ENCODE results near the gene KCNQ5.

KCNQ5 gene

DNA sequence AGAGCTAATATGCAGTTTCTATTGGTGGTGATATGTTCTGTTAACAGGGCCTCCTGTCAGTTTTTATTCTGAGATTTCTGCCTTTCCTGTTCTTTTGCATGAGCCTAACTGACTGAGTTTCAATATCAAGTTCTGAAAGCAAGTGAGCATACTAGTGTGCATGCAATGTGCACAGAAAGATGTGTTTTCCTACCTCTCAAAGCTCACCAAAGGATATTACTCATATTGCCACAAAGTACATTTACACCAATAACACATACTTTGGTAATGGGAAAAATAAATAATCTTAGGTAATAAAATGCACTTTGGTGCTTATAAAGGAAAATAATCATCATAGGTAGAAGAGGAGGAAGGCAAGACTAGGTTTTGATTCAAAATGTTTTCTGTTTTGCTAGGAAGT lies 408.4 kb downstream of the KCNQ5 start:
- Histone ChIP-seq H3K9me3 (ENCODE audit: control insufficient read depth, low read depth, low read length) (no peaks in the 10 kb centered on the region), H3K27ac (ENCODE audit: low read length) (no peak overlapping the region), H3K4me1 (ENCODE audit: control insufficient read depth, low read depth, low read length) (peaks cover 18% of the 10 kb centered on the region), H3K36me3 (ENCODE audit: control insufficient read depth, low read depth, low read length) (no peaks in the 10 kb centered on the region), H3K9ac (ENCODE audit: low read length) (no peak overlapping the region), H3K4me3 (ENCODE audit: low read length) (no peak overlapping the region), H3K27me3 (ENCODE audit: control insufficient read depth, insufficient read depth, low read length) (no peaks in the 10 kb centered on the region)

GRCh38 chr6:73030791-73031782 lies 409.2 kb downstream of the KCNQ5 start:
- no peaks in the 10 kb centered on the region for H3K36me3 ChIP-seq (ENCODE audit: control insufficient read depth, low read depth, low read length)
- peaks cover 18% of the 10 kb centered on the region for H3K4me1 ChIP-seq (ENCODE audit: control insufficient read depth, low read depth, low read length)
- no peak overlapping the region for H3K9ac ChIP-seq (ENCODE audit: low read length)
- H3K9me3 ChIP-seq (ENCODE audit: control insufficient read depth, low read depth, low read length), result no peaks in the 10 kb centered on the region
- H3K4me3 ChIP-seq (ENCODE audit: low read length), result no peak overlapping the region
- no peak overlapping the region for H3K27ac ChIP-seq (ENCODE audit: low read length)
- H3K27me3 ChIP-seq (ENCODE audit: control insufficient read depth, insufficient read depth, low read length), result no peaks in the 10 kb centered on the region

- Histone ChIP-seq H3K27ac (ENCODE audit: low read length) (no peak overlapping the region), H3K4me1 (ENCODE audit: control insufficient read depth, low read depth, low read length) (peaks cover 16% of the 10 kb centered on the region), H3K9me3 (ENCODE audit: control insufficient read depth, low read depth, low read length) (no peaks in the 10 kb centered on the region), H3K27me3 (ENCODE audit: control insufficient read depth, insufficient read depth, low read length) (no peaks in the 10 kb centered on the region), H3K36me3 (ENCODE audit: control insufficient read depth, low read depth, low read length) (no peaks in the 10 kb centered on the region), H3K9ac (ENCODE audit: low read length) (no peak overlapping the region), H3K4me3 (ENCODE audit: low read length) (no peak overlapping the region)
Measured at GRCh38 chr6:73032586-73032985, 410.7 kb downstream of the KCNQ5 start.

DNA sequence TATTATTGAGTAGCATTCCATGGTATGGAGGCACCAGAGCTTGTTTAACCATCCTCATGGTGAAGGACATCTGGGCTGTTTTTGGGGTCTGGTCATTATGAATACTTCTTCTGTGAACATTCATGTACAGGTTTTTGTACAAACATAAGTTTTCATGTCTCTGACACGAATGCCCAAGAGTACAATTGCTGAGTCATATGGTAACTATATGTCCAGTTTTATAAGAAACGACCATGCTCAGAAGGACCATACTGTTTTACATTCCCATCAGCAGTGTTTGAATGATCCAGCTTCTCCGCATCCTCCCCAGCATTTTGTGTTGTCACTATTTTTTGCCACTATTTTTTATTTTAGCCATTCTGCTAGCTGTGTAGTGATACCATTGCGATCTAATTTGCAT lies 414.8 kb downstream of the KCNQ5 start:
- Histone ChIP-seq H3K36me3 (ENCODE audit: control insufficient read depth, low read depth, low read length) (no peaks in the 10 kb centered on the region), H3K27ac (ENCODE audit: low read length) (no peak overlapping the region), H3K4me1 (ENCODE audit: control insufficient read depth, low read depth, low read length) (no peaks in the 10 kb centered on the region), H3K4me3 (ENCODE audit: low read length) (no peak overlapping the region), H3K27me3 (ENCODE audit: control insufficient read depth, insufficient read depth, low read length) (no peaks in the 10 kb centered on the region), H3K9ac (ENCODE audit: low read length) (no peak overlapping the region), H3K9me3 (ENCODE audit: control insufficient read depth, low read depth, low read length) (no peaks in the 10 kb centered on the region)

DNA sequence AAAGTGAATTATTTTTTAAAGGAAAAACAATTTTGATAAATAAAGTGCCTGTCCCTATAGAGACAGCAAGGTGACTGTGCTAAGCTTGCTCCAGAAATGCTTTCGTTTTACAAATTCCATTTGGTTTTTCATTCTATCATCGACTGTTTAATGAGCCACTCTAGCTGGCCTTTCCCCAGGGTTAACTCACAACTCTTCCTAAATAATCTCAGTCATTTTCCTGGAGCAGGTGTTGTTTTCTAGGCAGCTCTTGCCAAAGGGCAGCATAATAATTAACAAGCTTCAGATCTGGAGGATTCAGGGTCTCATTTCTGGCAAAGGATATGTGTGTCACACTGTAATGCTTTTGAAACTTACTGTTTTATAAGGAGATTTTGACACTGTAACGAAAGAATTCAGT lies 419.2 kb downstream of the KCNQ5 start:
- no peak overlapping the region for H3K4me3 ChIP-seq (ENCODE audit: low read length)
- no peaks in the 10 kb centered on the region for H3K27me3 ChIP-seq (ENCODE audit: control insufficient read depth, insufficient read depth, low read length)
- H3K27ac ChIP-seq (ENCODE audit: low read length), result no peak overlapping the region
- H3K9me3 ChIP-seq (ENCODE audit: control insufficient read depth, low read depth, low read length), result no peaks in the 10 kb centered on the region
- H3K36me3 ChIP-seq (ENCODE audit: control insufficient read depth, low read depth, low read length), result no peaks in the 10 kb centered on the region
- H3K9ac ChIP-seq (ENCODE audit: low read length), result no peak overlapping the region
- H3K4me1 ChIP-seq (ENCODE audit: control insufficient read depth, low read depth, low read length), result no peaks in the 10 kb centered on the region

- H3K36me3 ChIP-seq (ENCODE audit: control insufficient read depth, low read depth, low read length), result no peaks in the 10 kb centered on the region
- no peaks in the 10 kb centered on the region for H3K9me3 ChIP-seq (ENCODE audit: control insufficient read depth, low read depth, low read length)
- no peaks in the 10 kb centered on the region for H3K27me3 ChIP-seq (ENCODE audit: control insufficient read depth, insufficient read depth, low read length)
- no peak overlapping the region for H3K27ac ChIP-seq (ENCODE audit: low read length)
- no peaks in the 10 kb centered on the region for H3K4me1 ChIP-seq (ENCODE audit: control insufficient read depth, low read depth, low read length)
- no peak overlapping the region for H3K9ac ChIP-seq (ENCODE audit: low read length)
- no peak overlapping the region for H3K4me3 ChIP-seq (ENCODE audit: low read length)
Measured at GRCh38 chr6:73042892-73043291, 421.0 kb downstream of the KCNQ5 start.

DNA sequence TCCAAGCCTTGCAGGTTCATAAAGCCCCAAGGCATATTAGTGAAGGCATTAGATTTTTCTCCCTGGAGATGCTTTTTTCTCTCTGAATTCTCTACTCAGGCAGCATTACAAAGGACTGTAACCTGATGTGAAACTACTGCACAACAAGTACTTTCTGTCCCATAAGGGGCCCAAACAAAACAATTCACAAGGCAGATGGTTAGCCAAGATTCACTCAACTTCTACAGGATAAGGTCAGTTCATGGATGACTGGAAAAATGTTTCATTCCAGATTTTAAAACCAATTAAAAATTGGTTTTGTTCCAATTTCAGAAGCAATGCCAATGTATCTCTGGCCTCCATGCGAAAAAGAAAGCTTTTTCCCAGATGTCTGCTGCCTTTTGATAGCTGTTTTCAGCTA lies 421.6 kb downstream of the KCNQ5 start:
- Histone ChIP-seq H3K9ac (ENCODE audit: low read length) (no peak overlapping the region), H3K27me3 (ENCODE audit: control insufficient read depth, insufficient read depth, low read length) (no peaks in the 10 kb centered on the region), H3K4me1 (ENCODE audit: control insufficient read depth, low read depth, low read length) (no peaks in the 10 kb centered on the region), H3K4me3 (ENCODE audit: low read length) (no peak overlapping the region), H3K27ac (ENCODE audit: low read length) (no peak overlapping the region), H3K9me3 (ENCODE audit: control insufficient read depth, low read depth, low read length) (no peaks in the 10 kb centered on the region), H3K36me3 (ENCODE audit: control insufficient read depth, low read depth, low read length) (no peaks in the 10 kb centered on the region)

DNA sequence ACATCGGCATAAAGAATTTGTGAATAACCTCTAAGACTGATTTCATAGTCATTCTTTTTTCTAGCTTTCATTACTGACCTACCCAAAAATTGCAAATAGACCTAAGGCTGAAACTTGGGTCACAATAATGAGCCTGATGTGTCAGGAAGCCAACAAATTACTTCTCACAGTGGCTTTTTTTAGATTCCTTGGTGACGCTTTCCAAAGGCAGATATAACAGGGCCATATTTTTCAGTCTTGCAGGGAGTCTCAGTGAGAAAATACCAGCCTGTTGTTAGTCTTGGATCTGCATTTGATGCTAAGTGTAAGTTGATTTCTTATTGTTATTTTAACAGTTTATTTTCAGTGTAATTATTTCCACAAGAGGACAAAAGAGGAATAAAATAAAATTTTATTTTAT lies 423.7 kb downstream of the KCNQ5 start:
- Histone ChIP-seq H3K36me3 (ENCODE audit: control insufficient read depth, low read depth, low read length) (no peaks in the 10 kb centered on the region), H3K27ac (ENCODE audit: low read length) (no peak overlapping the region), H3K9me3 (ENCODE audit: control insufficient read depth, low read depth, low read length) (no peaks in the 10 kb centered on the region), H3K9ac (ENCODE audit: low read length) (no peak overlapping the region), H3K27me3 (ENCODE audit: control insufficient read depth, insufficient read depth, low read length) (no peaks in the 10 kb centered on the region), H3K4me3 (ENCODE audit: low read length) (no peak overlapping the region), H3K4me1 (ENCODE audit: control insufficient read depth, low read depth, low read length) (no peaks in the 10 kb centered on the region)

DNA sequence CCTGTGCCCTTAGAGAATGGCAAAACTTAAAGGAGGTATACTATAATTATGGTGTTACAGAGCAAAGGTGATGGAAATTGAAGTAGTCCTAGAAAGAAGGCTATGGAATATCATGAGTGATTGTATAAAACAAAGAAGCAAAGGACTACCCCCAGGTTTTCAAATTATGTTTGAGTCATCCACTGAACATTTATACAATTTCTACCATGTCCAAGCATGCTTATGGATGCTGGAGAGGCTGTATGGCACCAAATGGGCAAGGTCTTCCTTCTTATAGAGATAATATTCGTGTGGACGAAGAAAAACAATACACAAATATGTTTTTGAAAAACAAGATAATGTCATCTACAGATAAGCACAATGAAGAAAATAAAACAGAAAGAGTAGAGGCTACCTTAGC lies 425.9 kb downstream of the KCNQ5 start:
- no peaks in the 10 kb centered on the region for H3K36me3 ChIP-seq (ENCODE audit: control insufficient read depth, low read depth, low read length)
- no peaks in the 10 kb centered on the region for H3K9me3 ChIP-seq (ENCODE audit: control insufficient read depth, low read depth, low read length)
- H3K4me3 ChIP-seq (ENCODE audit: low read length), result no peak overlapping the region
- no peak overlapping the region for H3K9ac ChIP-seq (ENCODE audit: low read length)
- no peak overlapping the region for H3K27ac ChIP-seq (ENCODE audit: low read length)
- H3K27me3 ChIP-seq (ENCODE audit: control insufficient read depth, insufficient read depth, low read length), result no peaks in the 10 kb centered on the region
- H3K4me1 ChIP-seq (ENCODE audit: control insufficient read depth, low read depth, low read length), result no peaks in the 10 kb centered on the region

DNA sequence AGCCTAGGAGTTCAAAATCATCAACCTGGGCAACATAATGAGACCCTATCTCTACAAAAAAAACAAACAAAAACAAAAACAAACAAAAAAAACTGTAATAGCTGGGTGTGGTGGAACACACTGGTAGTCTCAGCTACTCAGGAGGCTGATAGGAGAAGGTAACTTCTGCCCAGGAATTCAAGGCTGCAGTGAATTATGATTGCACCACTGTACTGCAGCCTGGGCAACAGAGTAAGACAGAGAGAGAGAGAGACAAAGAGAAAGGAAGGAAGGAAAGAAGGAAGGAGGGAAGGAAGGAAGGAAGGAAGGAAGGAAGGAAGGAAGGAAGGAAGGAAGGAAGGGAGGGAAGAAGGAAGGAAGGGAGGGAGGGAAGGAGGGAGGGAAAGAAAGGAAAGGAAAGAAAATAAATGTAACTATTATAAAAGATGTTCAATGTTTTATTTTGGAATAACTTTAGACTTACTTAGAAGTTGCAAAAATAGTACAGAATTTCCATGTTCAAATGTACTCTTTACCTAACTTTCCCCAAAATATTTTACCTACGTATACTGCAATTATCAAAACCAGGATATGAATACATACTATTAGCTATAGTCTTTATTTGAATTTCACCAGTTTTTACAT lies 428.2 kb downstream of the KCNQ5 start:
- no peak overlapping the region for H3K4me3 ChIP-seq (ENCODE audit: low read length)
- no peaks in the 10 kb centered on the region for H3K9me3 ChIP-seq (ENCODE audit: control insufficient read depth, low read depth, low read length)
- no peak overlapping the region for H3K27ac ChIP-seq (ENCODE audit: low read length)
- H3K9ac ChIP-seq (ENCODE audit: low read length), result no peak overlapping the region
- no peaks in the 10 kb centered on the region for H3K36me3 ChIP-seq (ENCODE audit: control insufficient read depth, low read depth, low read length)
- no peaks in the 10 kb centered on the region for H3K4me1 ChIP-seq (ENCODE audit: control insufficient read depth, low read depth, low read length)
- no peaks in the 10 kb centered on the region for H3K27me3 ChIP-seq (ENCODE audit: control insufficient read depth, insufficient read depth, low read length)

DNA sequence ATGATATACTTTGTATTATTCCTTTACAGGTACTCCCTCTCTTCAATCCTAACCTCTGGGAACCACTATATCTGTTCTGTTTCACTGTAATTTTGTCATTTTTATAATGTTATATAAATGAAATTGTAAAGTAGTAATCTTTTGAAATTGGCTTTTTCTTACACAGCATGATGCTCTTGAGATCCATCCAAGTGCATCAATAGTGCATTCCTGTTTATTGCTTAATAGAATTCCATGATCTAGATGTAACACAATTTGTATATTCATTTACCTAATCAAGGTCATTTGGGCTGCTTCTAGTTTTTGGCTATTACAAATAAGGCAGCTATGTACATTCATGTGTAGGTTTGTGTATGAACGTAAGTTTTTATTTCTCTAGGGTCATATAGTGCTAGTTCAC lies 428.8 kb downstream of the KCNQ5 start:
- H3K9ac ChIP-seq (ENCODE audit: low read length), result no peak overlapping the region
- H3K27ac ChIP-seq (ENCODE audit: low read length), result no peak overlapping the region
- H3K27me3 ChIP-seq (ENCODE audit: control insufficient read depth, insufficient read depth, low read length), result no peaks in the 10 kb centered on the region
- no peaks in the 10 kb centered on the region for H3K36me3 ChIP-seq (ENCODE audit: control insufficient read depth, low read depth, low read length)
- no peaks in the 10 kb centered on the region for H3K4me1 ChIP-seq (ENCODE audit: control insufficient read depth, low read depth, low read length)
- H3K4me3 ChIP-seq (ENCODE audit: low read length), result no peak overlapping the region
- no peaks in the 10 kb centered on the region for H3K9me3 ChIP-seq (ENCODE audit: control insufficient read depth, low read depth, low read length)

- H3K27me3 ChIP-seq (ENCODE audit: control insufficient read depth, insufficient read depth, low read length), result no peaks in the 10 kb centered on the region
- no peaks in the 10 kb centered on the region for H3K4me1 ChIP-seq (ENCODE audit: control insufficient read depth, low read depth, low read length)
- no peak overlapping the region for H3K27ac ChIP-seq (ENCODE audit: low read length)
- H3K36me3 ChIP-seq (ENCODE audit: control insufficient read depth, low read depth, low read length), result no peaks in the 10 kb centered on the region
- H3K4me3 ChIP-seq (ENCODE audit: low read length), result no peak overlapping the region
- H3K9me3 ChIP-seq (ENCODE audit: control insufficient read depth, low read depth, low read length), result no peaks in the 10 kb centered on the region
- no peak overlapping the region for H3K9ac ChIP-seq (ENCODE audit: low read length)
Measured at GRCh38 chr6:73051147-73051546, 429.3 kb downstream of the KCNQ5 start.

Measured in iPS-18a (cell line).